ENCODE results near the gene TMEM52B.
A peak's percentile ranks its signal among the peaks of the same experiment; 100 is the strongest.
"Not testable (repeated sequence)": the region's sequence is repeated elsewhere in the genome, so short reads cannot be mapped to it uniquely, and the experiment has no call there.

Gene TMEM52B

GRCh38 chr12:10171973-10172728, 6.7 kb upstream of the TMEM52B start, which contains the start of gene OLR1:
OLR1 (minus strand) TSS chr12:10172132; CDS start chr12:10172077, 55 bp downstream.
- no peak for DNase-seq

- DNase-seq = no peak
Observed at GRCh38 chr12:10174986-10175614, 3.7 kb upstream of the TMEM52B start.

- no peak for DNase-seq
Observed at GRCh38 chr12:10175846-10176636, 2.8 kb upstream of the TMEM52B start.

- DNase-seq = no peak
Observed at GRCh38 chr12:10179776-10180181, 947 bp downstream of the TMEM52B start.

GRCh38 chr12:10182354-10183049, 3.7 kb downstream of the TMEM52B start:
- no peak for DNase-seq

GRCh38 chr12:10184261-10184843, 5.5 kb downstream of the TMEM52B start:
- no peak for DNase-seq

DNA sequence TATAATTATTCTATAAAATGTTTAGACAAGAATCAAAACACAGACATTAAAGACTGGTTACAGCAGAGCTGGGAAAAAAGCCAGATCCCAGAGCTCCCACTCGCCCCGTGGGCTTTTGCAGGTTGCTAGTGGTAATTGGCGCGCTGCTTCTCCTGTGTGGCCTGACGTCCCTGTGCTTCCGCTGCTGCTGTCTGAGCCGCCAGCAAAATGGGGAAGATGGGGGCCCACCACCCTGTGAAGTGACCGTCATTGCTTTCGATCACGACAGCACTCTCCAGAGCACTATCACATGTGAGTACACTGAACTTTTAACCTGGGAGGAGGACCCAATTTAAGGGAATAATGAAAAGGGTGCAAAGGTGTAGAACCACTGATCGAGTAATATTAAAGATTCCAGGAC, 7.5 kb downstream of the TMEM52B start:
- DNase-seq = no peak

DNA sequence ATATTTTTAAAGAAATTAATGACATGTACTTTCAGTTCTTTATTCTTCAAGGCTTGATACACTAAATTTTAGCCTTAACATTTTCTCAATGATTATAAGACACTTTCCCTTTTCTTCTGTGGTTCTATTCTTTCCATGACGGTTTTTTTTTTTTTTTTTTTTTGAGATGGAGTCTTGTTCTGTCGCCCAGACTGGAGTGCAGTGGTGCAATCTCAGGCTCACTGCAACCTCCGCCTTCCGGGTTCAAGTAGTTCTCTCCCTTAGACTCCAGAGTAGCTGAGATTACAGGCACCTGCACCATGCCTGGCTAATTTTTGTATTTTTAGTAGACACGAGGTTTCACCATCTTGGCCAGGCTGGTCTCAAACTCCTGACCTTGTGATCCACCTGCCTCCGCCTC, 8.1 kb downstream of the TMEM52B start:
- not testable (repeated sequence) for DNase-seq

- no peak for DNase-seq
Observed at GRCh38 chr12:10189653-10190052, 10.8 kb downstream of the TMEM52B start.

DNA sequence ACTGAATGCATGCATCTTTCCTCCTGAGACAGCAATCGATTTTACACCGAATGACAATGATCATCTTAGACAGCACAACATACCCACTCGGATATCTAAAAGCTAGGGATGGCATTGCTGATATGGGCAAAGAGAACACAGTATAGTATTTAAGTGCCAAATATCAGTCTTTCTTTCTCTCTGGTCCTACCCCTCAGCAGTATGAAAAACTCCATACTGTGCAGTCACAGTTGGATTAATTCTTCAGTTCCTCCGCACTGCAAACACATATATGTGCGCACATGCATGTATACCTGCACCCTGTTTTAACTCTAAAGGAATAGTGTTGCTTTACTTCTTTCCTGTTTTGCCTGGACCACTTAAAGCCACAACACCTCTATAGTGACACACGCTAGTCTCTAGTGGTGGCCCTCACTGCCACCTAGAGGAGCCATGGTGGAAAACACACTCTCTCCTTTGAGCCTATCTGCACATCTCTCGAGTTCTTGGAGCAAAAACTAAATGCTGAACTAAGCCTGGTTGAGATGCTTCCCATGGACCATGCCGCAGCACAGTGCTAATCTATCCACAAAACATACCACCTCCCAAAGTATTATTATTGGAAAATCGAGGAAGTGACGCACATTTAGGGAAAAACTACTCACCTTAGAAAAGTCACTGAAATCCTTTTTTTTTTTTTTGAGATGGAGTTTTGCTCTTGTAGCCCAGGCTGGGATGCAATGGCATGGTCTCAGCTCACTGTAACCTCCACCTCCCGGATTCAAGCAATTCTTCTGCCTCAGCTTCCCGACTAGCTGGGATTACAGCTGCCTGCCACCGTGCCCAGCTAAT, 11.9 kb downstream of the TMEM52B start:
- peak; percentile 42 for DNase-seq

- DNase-seq = no peak
Observed at GRCh38 chr12:10191865-10192264, 13.0 kb downstream of the TMEM52B start.

GRCh38 chr12:10194160-10194670, 15.4 kb downstream of the TMEM52B start:
- no peak for DNase-seq

DNA sequence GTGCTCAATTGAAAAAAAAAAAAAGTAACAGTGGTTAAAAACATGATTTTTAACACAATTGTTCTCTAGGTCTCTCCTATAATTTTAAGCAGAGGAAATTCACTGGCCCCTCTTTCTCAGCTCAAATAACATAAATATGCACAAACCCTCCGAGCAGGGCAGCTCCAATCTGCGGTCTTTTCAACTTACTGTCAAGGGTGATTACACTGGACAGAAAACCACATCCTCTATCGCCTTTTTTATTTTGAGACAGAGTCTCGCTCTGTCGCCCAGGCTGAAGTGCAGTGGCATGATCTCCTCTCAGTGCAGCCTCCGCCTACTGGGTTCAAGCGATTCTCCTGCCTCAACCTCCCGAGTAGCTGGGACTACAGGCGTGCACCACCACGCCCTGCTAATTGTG, 17.4 kb downstream of the TMEM52B start:
- DNase-seq = no peak

GRCh38 chr12:10197879-10198278, 19.0 kb downstream of the TMEM52B start:
- DNase-seq = no peak

GRCh38 chr12:10204495-10204894, 25.7 kb downstream of the TMEM52B start:
- not testable (repeated sequence) for DNase-seq

GRCh38 chr12:10205220-10205807, 26.5 kb downstream of the TMEM52B start:
- DNase-seq = no peak

- no peak for DNase-seq
Observed at GRCh38 chr12:10207136-10207535, 28.3 kb downstream of the TMEM52B start.

- DNase-seq = no peak
Observed at GRCh38 chr12:10210225-10210624, 31.4 kb downstream of the TMEM52B start.

GRCh38 chr12:10211101-10211939, 32.5 kb downstream of the TMEM52B start:
- no peak for DNase-seq

Data from activated CD4-positive, alpha-beta T cell treated with anti-CD3 and anti-CD28 coated beads, Interleukin-2, amount 50 U/mL, for 1 hour (primary cell).